Lower lobe of right lung (tissue), 2 donors: ENCODE data around the gene SAG. TPM values are rescaled to one million over a fixed set of nuclear protein-coding genes. Genes with fewer than 3 reads are reported as not detected.
"Not testable (repeated sequence)": the region's sequence is repeated elsewhere in the genome, so short reads cannot be mapped to it uniquely, and the experiment has no call there.

Experiments
- ATAC-seq, 2 donors: fragments of 200-7000 bp; cut with Tn5 transposase; one replicate each; pipeline ENCODE4 v1.9.1; 2020 to 2022; ENCODE audit warnings: mild to moderate bottlenecking in 2 of 2, moderate library complexity in 2 of 2
- DNase-seq: peaks from one replicate; pipeline ENCODE4 v3.0.0-alpha.2; 2020
- H3K27ac ChIP-seq: fragments of 200-600 bp; one replicate; pipeline ENCODE4 v1.8.0; 2022
- H3K27me3 ChIP-seq: fragments of 200-600 bp; one replicate; pipeline ENCODE4 v1.8.0; 2022; ENCODE audit warnings: low read depth
- H3K36me3 ChIP-seq: fragments of 200-600 bp; one replicate; pipeline ENCODE4 v1.8.0; 2022; ENCODE audit warnings: mild to moderate bottlenecking
- H3K4me1 ChIP-seq: fragments of 200-600 bp; one replicate; pipeline ENCODE4 v1.8.0; 2022
- H3K4me3 ChIP-seq: fragments of 200-600 bp; one replicate; pipeline ENCODE4 v1.8.0; 2022; ENCODE audit warnings: mild to moderate bottlenecking
- H3K9me3 ChIP-seq: fragments of 200-600 bp; one replicate; pipeline ENCODE4 v1.8.0; 2022
- intact Hi-C: fragments of 100-400 bp; cut with DNase I; formaldehyde crosslinking; loops from one replicate; pipeline ENCODE4 v1.11.0; 2022
- total RNA-seq: library from RNA; stranded (reverse); fragmentation: NEBNext Ultra II Directional; extraction: Animal tissue kit (Norgen Biotek cat#: 25700); gene quantifications from one replicate; pipeline ENCODE4 v1.2.1, GENCODE V29; 2021
- TF ChIP-seq, protein P1 (sequence below): fragments of 200-600 bp; IDR thresholded peaks from one replicate; pipeline ENCODE4 v1.8.0; 2022; ENCODE audit warnings: antibody characterized with exemption, mild to moderate bottlenecking
- donor health status: DM: no; HTN: yes; CAD: no; lungs with severe emphysema.

Gene SAG
- total RNA-seq, 1 donor from 2014 or later = not detected

DNA sequence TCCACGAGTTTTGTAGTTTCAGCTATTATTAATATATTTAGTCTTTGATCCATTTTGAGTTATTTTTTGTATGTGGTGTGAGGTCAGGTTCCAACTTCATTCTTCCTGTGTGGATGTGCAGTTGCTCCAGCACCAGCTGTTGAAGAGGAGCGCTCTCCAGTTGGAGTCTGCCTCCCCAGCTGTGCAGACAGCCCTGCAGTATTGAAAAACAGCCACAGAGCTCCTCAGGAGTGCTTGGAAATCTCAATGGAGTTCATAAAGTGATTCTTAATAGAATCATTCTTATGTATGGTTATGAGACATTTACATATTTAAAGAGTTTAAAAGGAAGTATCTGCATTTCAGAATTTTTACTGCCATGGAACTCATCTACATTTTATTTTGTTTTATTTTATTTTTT is 64.0 kb downstream of the SAG start:
- no peak overlapping the region for H3K27ac ChIP-seq
- H3K4me1 ChIP-seq = no peaks in the 10 kb centered on the region
- no peak overlapping the region for H3K4me3 ChIP-seq
- intact Hi-C loops = no loop called here
- H3K9me3 ChIP-seq = no peaks in the 10 kb centered on the region
- DNase-seq (no peak), ATAC-seq (no peak)
- TF ChIP-seq, protein P1, sequence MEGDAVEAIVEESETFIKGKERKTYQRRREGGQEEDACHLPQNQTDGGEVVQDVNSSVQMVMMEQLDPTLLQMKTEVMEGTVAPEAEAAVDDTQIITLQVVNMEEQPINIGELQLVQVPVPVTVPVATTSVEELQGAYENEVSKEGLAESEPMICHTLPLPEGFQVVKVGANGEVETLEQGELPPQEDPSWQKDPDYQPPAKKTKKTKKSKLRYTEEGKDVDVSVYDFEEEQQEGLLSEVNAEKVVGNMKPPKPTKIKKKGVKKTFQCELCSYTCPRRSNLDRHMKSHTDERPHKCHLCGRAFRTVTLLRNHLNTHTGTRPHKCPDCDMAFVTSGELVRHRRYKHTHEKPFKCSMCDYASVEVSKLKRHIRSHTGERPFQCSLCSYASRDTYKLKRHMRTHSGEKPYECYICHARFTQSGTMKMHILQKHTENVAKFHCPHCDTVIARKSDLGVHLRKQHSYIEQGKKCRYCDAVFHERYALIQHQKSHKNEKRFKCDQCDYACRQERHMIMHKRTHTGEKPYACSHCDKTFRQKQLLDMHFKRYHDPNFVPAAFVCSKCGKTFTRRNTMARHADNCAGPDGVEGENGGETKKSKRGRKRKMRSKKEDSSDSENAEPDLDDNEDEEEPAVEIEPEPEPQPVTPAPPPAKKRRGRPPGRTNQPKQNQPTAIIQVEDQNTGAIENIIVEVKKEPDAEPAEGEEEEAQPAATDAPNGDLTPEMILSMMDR = no peak
- peaks cover 7% of the 10 kb centered on the region for H3K36me3 ChIP-seq
- H3K27me3 ChIP-seq = no peaks in the 10 kb centered on the region

GRCh38 chr2:233372855-233373254 is 65.2 kb downstream of the SAG start:
- intact Hi-C loops = no loop called here
- Histone ChIP-seq H3K4me1 (no peaks in the 10 kb centered on the region), H3K36me3 (peaks cover 13% of the 10 kb centered on the region), H3K27ac (no peak overlapping the region), H3K4me3 (no peak overlapping the region), H3K9me3 (no peaks in the 10 kb centered on the region), H3K27me3 (no peaks in the 10 kb centered on the region)
- ATAC-seq (no peak), DNase-seq (no peak)
- TF ChIP-seq, protein P1 = no peak

DNA sequence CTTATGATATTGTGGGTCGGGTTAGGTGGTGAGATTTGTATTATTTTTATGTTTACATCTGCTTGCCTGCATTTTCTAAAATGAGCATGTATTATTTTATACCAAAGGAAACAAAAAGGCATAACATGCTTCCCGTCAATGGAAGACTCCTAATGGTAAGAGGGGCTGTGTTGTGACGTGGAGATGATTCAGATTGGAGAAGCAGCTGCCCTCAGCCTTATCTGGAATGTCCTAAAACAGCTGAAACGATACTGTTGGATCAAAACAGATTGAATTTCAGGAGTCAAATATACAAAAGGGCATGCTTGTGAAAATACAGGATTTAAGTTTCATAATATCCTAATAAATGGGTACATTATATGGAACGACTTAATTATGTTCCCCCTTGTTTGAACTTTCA is 65.7 kb downstream of the SAG start:
- Histone ChIP-seq H3K4me1 (no peaks in the 10 kb centered on the region), H3K4me3 (no peak overlapping the region), H3K36me3 (peaks cover 13% of the 10 kb centered on the region), H3K27ac (no peak overlapping the region), H3K9me3 (no peaks in the 10 kb centered on the region), H3K27me3 (no peaks in the 10 kb centered on the region)
- intact Hi-C loops = no loop called here
- TF ChIP-seq, protein P1 = no peak
- DNase-seq = no peak
- ATAC-seq = no peak

GRCh38 chr2:233374776-233375175 is 67.2 kb downstream of the SAG start:
- intact Hi-C loops, H3K27me3 ChIP-seq: not testable (repeated sequence)

DNA sequence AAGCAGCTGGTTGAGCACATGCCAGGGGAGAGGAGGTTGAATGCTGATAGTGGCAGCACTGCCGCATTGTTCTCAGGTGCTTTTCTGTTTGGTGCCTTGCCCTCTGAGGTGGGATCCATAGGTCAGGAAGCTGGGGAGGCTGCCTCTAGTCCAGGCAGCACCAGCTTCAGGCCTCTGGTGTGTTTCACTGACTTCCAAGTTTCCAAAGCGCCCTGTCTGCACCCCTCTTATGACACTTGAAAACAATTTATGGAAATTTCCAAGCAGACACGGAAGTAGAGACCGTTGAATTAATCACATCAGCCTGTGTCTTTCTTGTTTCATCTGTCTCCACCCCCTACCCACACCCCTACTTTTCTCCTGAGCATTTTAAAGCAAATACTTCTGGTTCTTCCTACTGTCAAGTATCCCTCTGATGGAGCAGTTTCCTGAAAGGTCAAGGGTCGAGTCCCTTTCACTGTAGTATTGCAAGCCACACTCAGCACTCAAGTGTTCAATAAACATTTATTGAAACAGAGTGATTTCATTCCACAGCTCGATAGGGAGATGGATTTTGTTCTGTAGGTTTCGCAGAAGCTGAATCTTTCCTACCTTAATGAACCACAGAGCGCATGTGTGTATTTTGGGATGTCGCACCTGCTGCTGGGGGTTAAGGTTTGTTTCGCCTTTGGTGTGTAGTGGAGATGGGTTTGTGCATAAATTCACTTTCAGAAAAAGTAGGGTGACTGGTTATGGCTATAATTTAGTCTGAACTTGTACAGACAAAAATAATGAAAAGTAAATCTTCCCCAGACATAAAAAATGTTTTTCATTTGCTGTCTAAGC is 68.1 kb downstream of the SAG start:
- intact Hi-C loops = no loop called here
- Histone ChIP-seq H3K9me3 (no peaks in the 10 kb centered on the region), H3K27ac (peak overlapping the region; percentile 43), H3K27me3 (no peaks in the 10 kb centered on the region), H3K4me1 (no peaks in the 10 kb centered on the region), H3K36me3 (peaks cover 13% of the 10 kb centered on the region), H3K4me3 (no peak overlapping the region)
- TF ChIP-seq, protein P1 = no peak
- DNase-seq (no peak), ATAC-seq (peak; percentile 77 to 84)

More at GRCh38 chr2:233374776-233375175, 67.2 kb downstream of the SAG start:
- H3K4me1 ChIP-seq, DNase-seq, H3K4me3 ChIP-seq, H3K9me3 ChIP-seq: not testable (repeated sequence)
- peaks cover 13% of the 10 kb centered on the region for H3K36me3 ChIP-seq
- ATAC-seq = peak; percentile 33 to 44
- peak overlapping the region; percentile 43 for H3K27ac ChIP-seq

- Histone ChIP-seq H3K4me1 (no peaks in the 10 kb centered on the region), H3K4me3 (no peak overlapping the region), H3K9me3 (no peaks in the 10 kb centered on the region), H3K27me3 (no peaks in the 10 kb centered on the region), H3K27ac (no peak overlapping the region), H3K36me3 (peaks cover 8% of the 10 kb centered on the region)
- no peak for DNase-seq
- no peak for ATAC-seq
- TF ChIP-seq, protein P1 = no peak
- intact Hi-C loops = no loop called here
Observed at GRCh38 chr2:233379034-233379433, 71.4 kb downstream of the SAG start.
